IPS-18a (cell line): Measurements from ENCODE around the gene PCOLCE2.

ENCODE experiments used
- H3K27ac ChIP-seq: one replicate; pipeline ENCODE4 v1.5.1; 2013; ENCODE audit warnings: low read length
- H3K27me3 ChIP-seq: one replicate; pipeline ENCODE4 v1.6.1; 2013; ENCODE audit warnings: mild to moderate bottlenecking, low read length; ENCODE audit not compliant: control insufficient read depth, insufficient read depth
- H3K36me3 ChIP-seq: one replicate; pipeline ENCODE4 v1.6.1; 2013; ENCODE audit warnings: low read depth, low read length; ENCODE audit not compliant: control insufficient read depth
- H3K4me1 ChIP-seq: one replicate; pipeline ENCODE4 v1.6.1; 2013; ENCODE audit warnings: low read depth, low read length; ENCODE audit not compliant: control insufficient read depth
- H3K4me3 ChIP-seq: one replicate; pipeline ENCODE4 v1.5.1; 2013; ENCODE audit warnings: low read length
- H3K9ac ChIP-seq: one replicate; pipeline ENCODE4 v1.6.1; 2013; ENCODE audit warnings: mild to moderate bottlenecking, low read length, moderate library complexity
- H3K9me3 ChIP-seq: one replicate; pipeline ENCODE4 v1.6.1; 2013; ENCODE audit warnings: low read depth, low read length; ENCODE audit not compliant: control insufficient read depth

PCOLCE2 gene

GRCh38 chr3:142787719-142788118 is 101.2 kb downstream of the PCOLCE2 start:
- Histone ChIP-seq H3K27me3 (no peaks in the 10 kb centered on the region), H3K27ac (no peak overlapping the region), H3K9me3 (no peaks in the 10 kb centered on the region), H3K36me3 (peaks cover 6% of the 10 kb centered on the region), H3K9ac (no peak overlapping the region), H3K4me3 (no peak overlapping the region), H3K4me1 (peaks cover 2% of the 10 kb centered on the region)

- Histone ChIP-seq H3K4me3 (no peak overlapping the region), H3K27me3 (no peaks in the 10 kb centered on the region), H3K27ac (no peak overlapping the region), H3K9me3 (no peaks in the 10 kb centered on the region), H3K4me1 (no peaks in the 10 kb centered on the region), H3K9ac (no peak overlapping the region), H3K36me3 (peaks cover 6% of the 10 kb centered on the region)
These were observed 102.9 kb downstream of the PCOLCE2 start for GRCh38 chr3:142785996-142786395.

- no peaks in the 10 kb centered on the region for H3K9me3 ChIP-seq
- no peak overlapping the region for H3K4me3 ChIP-seq
- no peaks in the 10 kb centered on the region for H3K4me1 ChIP-seq
- no peak overlapping the region for H3K9ac ChIP-seq
- peaks cover 6% of the 10 kb centered on the region for H3K36me3 ChIP-seq
- H3K27me3 ChIP-seq = no peaks in the 10 kb centered on the region
- H3K27ac ChIP-seq = no peak overlapping the region
These were observed 104.7 kb downstream of the PCOLCE2 start for GRCh38 chr3:142784228-142784627.

GRCh38 chr3:142782616-142783015 is 106.3 kb downstream of the PCOLCE2 start:
- Histone ChIP-seq H3K4me3 (no peak overlapping the region), H3K4me1 (no peaks in the 10 kb centered on the region), H3K27me3 (no peaks in the 10 kb centered on the region), H3K9me3 (no peaks in the 10 kb centered on the region), H3K36me3 (peaks cover 6% of the 10 kb centered on the region), H3K9ac (no peak overlapping the region), H3K27ac (no peak overlapping the region)

GRCh38 chr3:142779591-142779990 is 109.3 kb downstream of the PCOLCE2 start:
- H3K36me3 ChIP-seq = peaks cover 2% of the 10 kb centered on the region
- H3K9ac ChIP-seq = no peak overlapping the region
- H3K4me3 ChIP-seq = no peak overlapping the region
- H3K9me3 ChIP-seq = no peaks in the 10 kb centered on the region
- H3K27me3 ChIP-seq = no peaks in the 10 kb centered on the region
- H3K27ac ChIP-seq = no peak overlapping the region
- H3K4me1 ChIP-seq = no peaks in the 10 kb centered on the region

- Histone ChIP-seq H3K9me3 (no peaks in the 10 kb centered on the region), H3K4me1 (no peaks in the 10 kb centered on the region), H3K27ac (no peak overlapping the region), H3K4me3 (no peak overlapping the region), H3K36me3 (no peaks in the 10 kb centered on the region), H3K27me3 (no peaks in the 10 kb centered on the region), H3K9ac (no peak overlapping the region)
These were observed 110.3 kb downstream of the PCOLCE2 start for GRCh38 chr3:142778541-142778940.

GRCh38 chr3:142777927-142778326 is 111.0 kb downstream of the PCOLCE2 start:
- Histone ChIP-seq H3K4me1 (no peaks in the 10 kb centered on the region), H3K9ac (no peak overlapping the region), H3K9me3 (no peaks in the 10 kb centered on the region), H3K27ac (no peak overlapping the region), H3K27me3 (no peaks in the 10 kb centered on the region), H3K36me3 (no peaks in the 10 kb centered on the region), H3K4me3 (no peak overlapping the region)

- no peak overlapping the region for H3K27ac ChIP-seq
- no peak overlapping the region for H3K9ac ChIP-seq
- H3K9me3 ChIP-seq = no peaks in the 10 kb centered on the region
- no peak overlapping the region for H3K4me3 ChIP-seq
- no peaks in the 10 kb centered on the region for H3K27me3 ChIP-seq
- no peaks in the 10 kb centered on the region for H3K36me3 ChIP-seq
- no peaks in the 10 kb centered on the region for H3K4me1 ChIP-seq
These were observed 120.5 kb downstream of the PCOLCE2 start for GRCh38 chr3:142768338-142768737.
